ENCODE measurements around the gene P2RX7. TPM values are rescaled to one million over a fixed set of nuclear protein-coding genes. Genes with fewer than 3 reads are reported as not detected.

P2RX7 gene
- total RNA-seq, 1 experiment from 2014 or later, result 0.23 TPM

- intact Hi-C loops (cut with micrococcal nuclease; ENCODE audit: unreplicated experiment) (no loop called here), in situ Hi-C loops (cut with HindIII; ENCODE audit: low pct_unique_long_range_greater_than_20kb, low sequenced_read_pairs) (no loop called here)
- Histone ChIP-seq H3K4me3 (ENCODE audit: low read depth in 2 of 2, low read length in 2 of 2) (no peak overlapping the region), H3K27ac (ENCODE audit: low read length) (no peak overlapping the region), H3K4me1 (ENCODE audit: control insufficient read depth, insufficient read depth, low read length) (no peaks in the 10 kb centered on the region), H3K27me3 (ENCODE audit: control insufficient read depth, insufficient read depth, low read length) (no peaks in the 10 kb centered on the region; the same call in 1 of the 2 replicates), H3K9me3 (ENCODE audit: control insufficient read depth, insufficient read depth, low read depth, low read length) (no peaks in the 10 kb centered on the region), H3K36me3 (ENCODE audit: control insufficient read depth, insufficient read depth, low read length) (no peaks in the 10 kb centered on the region)
- ChIA-PET CTCF (no interaction called here), POLR2A (no interaction called here)
- no peak for DNase-seq (ENCODE audit: low read depth, low spot score)
- TF ChIP-seq SIN3A (IDR thresholded peaks at IDR 0.05; ENCODE audit: borderline replicate concordance, insufficient read depth, low read depth, low read length) (no peak), TCF7L2 (IDR thresholded peaks at IDR 0.05; ENCODE audit: low read depth, low read length) (no peak), CTCF (IDR thresholded peaks at IDR 0.05) (no peak), POLR2AphosphoS5 (IDR thresholded peaks at IDR 0.05; ENCODE audit: low read depth, low read length) (no peak)
- TF ChIP-seq, protein P1, sequence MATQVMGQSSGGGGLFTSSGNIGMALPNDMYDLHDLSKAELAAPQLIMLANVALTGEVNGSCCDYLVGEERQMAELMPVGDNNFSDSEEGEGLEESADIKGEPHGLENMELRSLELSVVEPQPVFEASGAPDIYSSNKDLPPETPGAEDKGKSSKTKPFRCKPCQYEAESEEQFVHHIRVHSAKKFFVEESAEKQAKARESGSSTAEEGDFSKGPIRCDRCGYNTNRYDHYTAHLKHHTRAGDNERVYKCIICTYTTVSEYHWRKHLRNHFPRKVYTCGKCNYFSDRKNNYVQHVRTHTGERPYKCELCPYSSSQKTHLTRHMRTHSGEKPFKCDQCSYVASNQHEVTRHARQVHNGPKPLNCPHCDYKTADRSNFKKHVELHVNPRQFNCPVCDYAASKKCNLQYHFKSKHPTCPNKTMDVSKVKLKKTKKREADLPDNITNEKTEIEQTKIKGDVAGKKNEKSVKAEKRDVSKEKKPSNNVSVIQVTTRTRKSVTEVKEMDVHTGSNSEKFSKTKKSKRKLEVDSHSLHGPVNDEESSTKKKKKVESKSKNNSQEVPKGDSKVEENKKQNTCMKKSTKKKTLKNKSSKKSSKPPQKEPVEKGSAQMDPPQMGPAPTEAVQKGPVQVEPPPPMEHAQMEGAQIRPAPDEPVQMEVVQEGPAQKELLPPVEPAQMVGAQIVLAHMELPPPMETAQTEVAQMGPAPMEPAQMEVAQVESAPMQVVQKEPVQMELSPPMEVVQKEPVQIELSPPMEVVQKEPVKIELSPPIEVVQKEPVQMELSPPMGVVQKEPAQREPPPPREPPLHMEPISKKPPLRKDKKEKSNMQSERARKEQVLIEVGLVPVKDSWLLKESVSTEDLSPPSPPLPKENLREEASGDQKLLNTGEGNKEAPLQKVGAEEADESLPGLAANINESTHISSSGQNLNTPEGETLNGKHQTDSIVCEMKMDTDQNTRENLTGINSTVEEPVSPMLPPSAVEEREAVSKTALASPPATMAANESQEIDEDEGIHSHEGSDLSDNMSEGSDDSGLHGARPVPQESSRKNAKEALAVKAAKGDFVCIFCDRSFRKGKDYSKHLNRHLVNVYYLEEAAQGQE (IDR thresholded peaks at IDR 0.05; ENCODE audit: insufficient read depth in 1 of 2, low read depth in 2 of 2, low read length in 1 of 2), result no peak
- no TSS peak for BruUV-seq (replicated peaks)
- ATAC-seq, result no peak
These were observed 70.0 kb downstream of the P2RX7 start for GRCh38 chr12:121202407-121203355.

DNA sequence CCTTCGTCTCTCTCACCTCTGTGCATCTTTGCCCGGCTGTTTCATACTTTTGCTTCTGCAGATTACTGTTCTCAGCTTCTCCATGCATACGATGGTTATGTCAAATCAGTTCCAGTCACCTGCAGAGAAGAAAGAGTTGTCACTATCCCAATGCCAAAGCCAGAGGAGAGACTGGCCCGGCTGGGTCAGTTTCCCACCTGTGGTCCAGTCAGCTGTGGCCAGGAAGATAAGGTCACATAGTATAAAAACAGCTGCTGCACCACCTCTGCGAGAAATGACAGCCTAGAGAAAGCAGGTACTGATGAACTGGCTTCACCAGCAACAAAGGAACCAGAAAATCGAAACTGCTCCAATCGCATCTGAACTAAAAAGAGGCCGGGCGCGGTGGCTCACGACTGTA, 70.8 kb downstream of the P2RX7 start:
- BruUV-seq (replicated peaks), result no TSS peak
- POLR2A ChIA-PET, result no interaction called here

More for the DNA sequence above, 70.8 kb downstream of the P2RX7 start:
- H3K27ac ChIP-seq (ENCODE audit: low read length), result no peak overlapping the region
- H3K4me1 ChIP-seq (ENCODE audit: control insufficient read depth, insufficient read depth, low read length), result no peaks in the 10 kb centered on the region
- intact Hi-C loops (cut with micrococcal nuclease; ENCODE audit: unreplicated experiment), result no loop called here
- CTCF ChIA-PET, result no interaction called here
- ATAC-seq (no peak), DNase-seq (ENCODE audit: low read depth, low spot score) (no peak)
- no peak overlapping the region for H3K4me3 ChIP-seq (ENCODE audit: low read depth in 2 of 2, low read length in 2 of 2)
- TF ChIP-seq POLR2AphosphoS5 (IDR thresholded peaks at IDR 0.05; ENCODE audit: low read depth, low read length), result no peak
- TF ChIP-seq, protein P1 (IDR thresholded peaks at IDR 0.05; ENCODE audit: insufficient read depth in 1 of 2, low read depth in 2 of 2, low read length in 1 of 2), result no peak
- TF ChIP-seq TCF7L2 (IDR thresholded peaks at IDR 0.05; ENCODE audit: low read depth, low read length), result no peak
- no peak for TF ChIP-seq SIN3A (IDR thresholded peaks at IDR 0.05; ENCODE audit: borderline replicate concordance, insufficient read depth, low read depth, low read length)
- TF ChIP-seq CTCF (IDR thresholded peaks at IDR 0.05), result no peak
- in situ Hi-C loops (cut with HindIII; ENCODE audit: low pct_unique_long_range_greater_than_20kb, low sequenced_read_pairs), result no loop called here
- no peaks in the 10 kb centered on the region for H3K36me3 ChIP-seq (ENCODE audit: control insufficient read depth, insufficient read depth, low read length)
- no peaks in the 10 kb centered on the region for H3K9me3 ChIP-seq (ENCODE audit: control insufficient read depth, insufficient read depth, low read depth, low read length)
- H3K27me3 ChIP-seq (ENCODE audit: control insufficient read depth, insufficient read depth, low read length), result no peaks in the 10 kb centered on the region; the same call in 1 of the 2 replicates

All from Panc1 (cell line).